Pancreas (tissue), 10 donors: ENCODE results near the gene TMED7. TPM values are rescaled to one million over a fixed set of nuclear protein-coding genes. Genes with fewer than 3 reads are reported as not detected.
A peak's percentile ranks its signal among the peaks of the same experiment; 100 is the strongest.

Source experiments
- ATAC-seq, 4 donors: fragments of 200-7000 bp; cut with Tn5 transposase; one replicate each; pipeline versions ENCODE4 v1.8.0 to v1.9.1; 2020; ENCODE audit warnings: mild to moderate bottlenecking in 4 of 4, moderate library complexity in 4 of 4
- DNase-seq, 6 donors: peaks; one replicate each; pipeline ENCODE4 v3.0.0-alpha.2; 2020
- FAIRE-seq: peaks from 2 replicates; lab custom pipeline; 2012; peaks lifted over from hg19 to GRCh38; lab: Jason Lieb, UNC
- H3K27ac ChIP-seq, 4 donors: fragments of 200-600 bp; sonication (generic); 1 replicate in 3 of 4; 2 replicates in 1 of 4; pipeline versions ENCODE4 v1.5.0 to v1.8.0; 2020
- H3K27me3 ChIP-seq, 4 donors: fragments of 200-600 bp; one replicate each; pipeline ENCODE4 v1.8.0; 2021
- H3K36me3 ChIP-seq, 3 donors: fragments of 200-600 bp; sonication (generic) in 1 of 3; one replicate each; pipeline versions ENCODE4 v1.5.0 to v1.8.0; 2020 to 2021
- H3K4me1 ChIP-seq, 3 donors: fragments of 200-600 bp; one replicate each; pipeline ENCODE4 v1.8.0; 2021
- H3K4me3 ChIP-seq, 4 donors: fragments of 200-600 bp; sonication (generic) in 2 of 4; one replicate each; pipeline versions ENCODE4 v1.5.0 to v1.8.0; 2020 to 2021
- H3K9me3 ChIP-seq, 4 donors: fragments of 200-600 bp; one replicate each; pipeline ENCODE4 v1.8.0; 2021
- CTCF ChIP-seq, 4 donors: fragments of 200-600 bp; sonication (generic) in 3 of 4; IDR thresholded peaks; one replicate each; pipeline versions ENCODE4 v1.5.0 to v1.8.0; 2021; ENCODE audit warnings: antibody characterized with exemption in 4 of 4
- WGBS, 2 donors: extraction: QIAGEN DNeasy Blood & Tissue Kit; methylation state at CpG; one replicate each; pipeline ENCODE4 v1.1.7; 2013; 5-methylcytosine and 5-hydroxymethylcytosine counted together
- intact Hi-C, 3 donors: fragments of 100-400 bp; cut with DNase I; formaldehyde crosslinking; loops; one replicate each; pipeline versions ENCODE4 v1.11.1 to v1.14.2; 2022
- polyA plus RNA-seq, 2 donors: library from polyadenylated mRNA; stranded (reverse); fragments of 200-250 nt; gene quantifications; one replicate each; pipeline ENCODE4 v1.2.3, GENCODE V29; 2013
- total RNA-seq, 6 donors: library from RNA; stranded (reverse); fragmentation: NEBNext Ultra II Directional in 4 of 6; extraction: Animal tissue kit (Norgen Biotek cat#: 25700) in 4 of 6; gene quantifications; one replicate each; pipeline versions ENCODE4 v1.2.1 to v1.2.4, GENCODE V29; 2021 to 2023
- donor health status: healthy with polysubstance abuse.
- donor health status: DM: no; HTN: no; CAD: no; lungs with moderate emphysema.
- donor health status: DM: no; HTN: no; CAD: no.
- donor health status: control.
- donor health status: control.
- donor health status: Bipolar disorder and iron deficiency.
- donor health status: DM: yes; HTN: yes; CAD: no.
- donor health status: DM: no; HTN: no; CAD: no.
- donor health status: DM: no; HTN: no; CAD: no.
- donor health status: DM: yes; HTN: yes; CAD: no.

The TMED7 gene
- total and polyA plus RNA-seq, 8 donors: 8.2 to 71.3 (median 51.2) TPM

GRCh38 chr5:115585265-115585664 lies 40.6 kb downstream of the TMED7 start:
- WGBS, 2 donors: 86 to 98% methylated on average over 1 of the region's 1 CpG
- H3K36me3 ChIP-seq: peaks cover 0 to 6% (median 0%) of the 10 kb centered on the region in 3 donors
- H3K27me3 ChIP-seq: no peaks in the 10 kb centered on the region
- H3K27ac ChIP-seq: no peak overlapping the region
- ATAC-seq: no peak
- no peak overlapping the region for H3K4me3 ChIP-seq
- FAIRE-seq: no peak
- H3K9me3 ChIP-seq: no peaks in the 10 kb centered on the region
- TF ChIP-seq CTCF (IDR thresholded peaks at IDR 0.05): no peak
- intact Hi-C loops: loop anchor here in 1 of 3 donors (10.0 kb wide), 1 partner anchor 280 kb away; no protein-coding TSS in a partner anchor
- peaks cover 0 to 5% (median 3%) of the 10 kb centered on the region in 3 donors for H3K4me1 ChIP-seq
- DNase-seq: no peak

GRCh38 chr5:115584501-115584900 lies 41.3 kb downstream of the TMED7 start:
- DNase-seq: no peak
- H3K9me3 ChIP-seq: no peaks in the 10 kb centered on the region
- no peak for TF ChIP-seq CTCF (IDR thresholded peaks at IDR 0.05)
- FAIRE-seq: no peak
- H3K4me1 ChIP-seq: peaks cover 0 to 5% (median 3%) of the 10 kb centered on the region in 3 donors
- ATAC-seq: no peak
- H3K27me3 ChIP-seq: no peaks in the 10 kb centered on the region
- no peak overlapping the region for H3K4me3 ChIP-seq
- H3K27ac ChIP-seq: no peak overlapping the region
- intact Hi-C loops: loop anchor here in 1 of 3 donors (10.0 kb wide), 1 partner anchor 280 kb away; no protein-coding TSS in a partner anchor
- peaks cover 0 to 9% (median 0%) of the 10 kb centered on the region in 3 donors for H3K36me3 ChIP-seq
- 91 to 97% methylated on average over 1 of the region's 1 CpG for WGBS, 2 donors

- Histone ChIP-seq H3K27ac (no peak overlapping the region), H3K4me3 (no peak overlapping the region), H3K4me1 (no peaks in the 10 kb centered on the region), H3K27me3 (no peaks in the 10 kb centered on the region), H3K9me3 (no peaks in the 10 kb centered on the region), H3K36me3 (peaks cover 0 to 9% (median 0%) of the 10 kb centered on the region in 3 donors)
- WGBS, 2 donors: 51 to 54% methylated on average over 3 of the region's 3 CpGs
- DNase-seq (peak in 1 of 6 donors; percentile 34), ATAC-seq (peak; percentile 68 to 81 (median 70)), FAIRE-seq (no peak)
- intact Hi-C loops: loop anchor here in 1 of 3 donors (10.0 kb wide), 1 partner anchor 279 kb away; no protein-coding TSS in a partner anchor
- no peak for TF ChIP-seq CTCF (IDR thresholded peaks at IDR 0.05)
These were observed 42.4 kb downstream of the TMED7 start for GRCh38 chr5:115583474-115583873.

- no peak for FAIRE-seq
- no peak for ATAC-seq
- no peak overlapping the region for H3K27ac ChIP-seq
- no peaks in the 10 kb centered on the region for H3K9me3 ChIP-seq
- 94 to 100% methylated on average over 2 of the region's 2 CpGs for WGBS, 2 donors
- no peak for TF ChIP-seq CTCF (IDR thresholded peaks at IDR 0.05)
- DNase-seq: no peak
- H3K4me1 ChIP-seq: no peaks in the 10 kb centered on the region
- H3K36me3 ChIP-seq: peaks cover 0 to 9% (median 0%) of the 10 kb centered on the region in 3 donors
- H3K4me3 ChIP-seq: no peak overlapping the region
- H3K27me3 ChIP-seq: no peaks in the 10 kb centered on the region
- intact Hi-C loops: loop anchor here in 1 of 3 donors (10.0 kb wide), 1 partner anchor 276 kb away; no protein-coding TSS in a partner anchor
These were observed 44.9 kb downstream of the TMED7 start for GRCh38 chr5:115580941-115581340.

GRCh38 chr5:115579747-115580173 lies 46.1 kb downstream of the TMED7 start:
- ATAC-seq (no peak), DNase-seq (no peak), FAIRE-seq (no peak)
- intact Hi-C loops: loop anchor here in 2 of 3 donors (5.0 to 10.0 kb wide), 3 partner anchors 205 to 275 kb away; no protein-coding TSS in a partner anchor
- no peaks in the 10 kb centered on the region for H3K9me3 ChIP-seq
- 84 to 85% methylated on average over 6 of the region's 6 CpGs for WGBS, 2 donors
- no peak for TF ChIP-seq CTCF (IDR thresholded peaks at IDR 0.05)
- H3K4me1 ChIP-seq: no peaks in the 10 kb centered on the region
- peaks cover 0 to 9% (median 0%) of the 10 kb centered on the region in 3 donors for H3K36me3 ChIP-seq
- no peak overlapping the region for H3K27ac ChIP-seq
- no peaks in the 10 kb centered on the region for H3K27me3 ChIP-seq
- H3K4me3 ChIP-seq: no peak overlapping the region
